ENCODE measurements around the gene PPP6R1. TPM values are rescaled to one million over a fixed set of nuclear protein-coding genes. Genes with fewer than 3 reads are reported as not detected.
A peak's percentile ranks its signal among the peaks of the same experiment; 100 is the strongest.

Gene PPP6R1
- total RNA-seq, 1 experiment from 2014 or later = 113 TPM

DNA sequence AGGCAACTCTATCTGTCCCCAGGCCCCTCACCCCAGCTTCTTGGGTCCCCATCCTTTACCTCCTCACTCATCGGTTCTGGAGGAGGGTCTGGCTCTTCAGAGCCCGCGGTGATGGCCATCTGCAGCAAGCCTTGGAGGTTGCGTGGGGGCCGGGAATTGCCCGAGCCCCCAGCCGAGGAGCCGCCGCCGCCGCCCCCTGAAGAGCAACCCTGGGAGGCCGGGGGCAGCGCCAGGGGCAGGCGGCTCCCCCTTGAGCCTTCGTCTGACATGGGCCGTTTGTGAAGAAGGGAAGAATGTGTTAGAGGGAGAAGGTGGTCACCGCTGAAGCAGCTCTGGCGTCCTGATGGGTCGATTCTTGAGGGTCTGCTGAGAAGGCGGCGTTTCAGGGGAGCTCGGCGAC, 20.5 kb upstream of the PPP6R1 start:
- BruUV-seq (replicated peaks) = no TSS peak
- peak overlapping the region; percentile 100 for H3K27ac Mint-ChIP-seq (ENCODE audit: unreplicated experiment)
- ChIA-PET CTCF (interaction anchor here (1.1 to 1.6 kb wide), 2 partner anchors 22 to 105 kb away, joined by 3 to 7 read pairs; partner anchors contain the start of gene TMEM238), POLR2A (interaction anchor here (1.1 to 1.9 kb wide), 5 partner anchors 9 to 128 kb away, joined by 3 to 29 read pairs (median 10); partner anchors contain the start of genes KMT5C, PPP6R1, TMEM238 and UBE2S)
- Histone ChIP-seq H3K27me3 (replicated peaks; ENCODE audit: control insufficient read depth, insufficient read depth, low read length) (no peaks in the 10 kb centered on the region), H3K36me3 (ENCODE audit: control insufficient read depth, insufficient read depth, low read length) (no peaks in the 10 kb centered on the region), H3K4me1 (peaks cover 14% of the 10 kb centered on the region), H3K4me3 (ENCODE audit: low read depth, low read length) (peak overlapping the region; percentile 50), H3K9me3 (no peaks in the 10 kb centered on the region)
- no peaks in the 10 kb centered on the region for H3K9me3 Mint-ChIP-seq (ENCODE audit: unreplicated experiment)
- no peaks in the 10 kb centered on the region for H3K27me3 Mint-ChIP-seq (ENCODE audit: insufficient read depth, unreplicated experiment)
- H3K4me3 Mint-ChIP-seq (ENCODE audit: unreplicated experiment) = peak overlapping the region; percentile 100
- peaks cover 25% of the 10 kb centered on the region for H3K36me3 Mint-ChIP-seq (ENCODE audit: insufficient read depth, unreplicated experiment)
- no peak for DNase-seq
- H3K4me1 Mint-ChIP-seq (ENCODE audit: low read depth, unreplicated experiment) = peaks cover 19% of the 10 kb centered on the region
- TF ChIP-seq, protein P1, sequence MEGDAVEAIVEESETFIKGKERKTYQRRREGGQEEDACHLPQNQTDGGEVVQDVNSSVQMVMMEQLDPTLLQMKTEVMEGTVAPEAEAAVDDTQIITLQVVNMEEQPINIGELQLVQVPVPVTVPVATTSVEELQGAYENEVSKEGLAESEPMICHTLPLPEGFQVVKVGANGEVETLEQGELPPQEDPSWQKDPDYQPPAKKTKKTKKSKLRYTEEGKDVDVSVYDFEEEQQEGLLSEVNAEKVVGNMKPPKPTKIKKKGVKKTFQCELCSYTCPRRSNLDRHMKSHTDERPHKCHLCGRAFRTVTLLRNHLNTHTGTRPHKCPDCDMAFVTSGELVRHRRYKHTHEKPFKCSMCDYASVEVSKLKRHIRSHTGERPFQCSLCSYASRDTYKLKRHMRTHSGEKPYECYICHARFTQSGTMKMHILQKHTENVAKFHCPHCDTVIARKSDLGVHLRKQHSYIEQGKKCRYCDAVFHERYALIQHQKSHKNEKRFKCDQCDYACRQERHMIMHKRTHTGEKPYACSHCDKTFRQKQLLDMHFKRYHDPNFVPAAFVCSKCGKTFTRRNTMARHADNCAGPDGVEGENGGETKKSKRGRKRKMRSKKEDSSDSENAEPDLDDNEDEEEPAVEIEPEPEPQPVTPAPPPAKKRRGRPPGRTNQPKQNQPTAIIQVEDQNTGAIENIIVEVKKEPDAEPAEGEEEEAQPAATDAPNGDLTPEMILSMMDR (IDR thresholded peaks at IDR 0.05; ENCODE audit: insufficient read depth in 1 of 2, low read depth in 1 of 2, low read length in 1 of 2, severe bottlenecking in 1 of 2, unreplicated experiment in 1 of 2) = no peak
- intact Hi-C loops (cut with micrococcal nuclease; ENCODE audit: unreplicated experiment) = no loop called here

DNA sequence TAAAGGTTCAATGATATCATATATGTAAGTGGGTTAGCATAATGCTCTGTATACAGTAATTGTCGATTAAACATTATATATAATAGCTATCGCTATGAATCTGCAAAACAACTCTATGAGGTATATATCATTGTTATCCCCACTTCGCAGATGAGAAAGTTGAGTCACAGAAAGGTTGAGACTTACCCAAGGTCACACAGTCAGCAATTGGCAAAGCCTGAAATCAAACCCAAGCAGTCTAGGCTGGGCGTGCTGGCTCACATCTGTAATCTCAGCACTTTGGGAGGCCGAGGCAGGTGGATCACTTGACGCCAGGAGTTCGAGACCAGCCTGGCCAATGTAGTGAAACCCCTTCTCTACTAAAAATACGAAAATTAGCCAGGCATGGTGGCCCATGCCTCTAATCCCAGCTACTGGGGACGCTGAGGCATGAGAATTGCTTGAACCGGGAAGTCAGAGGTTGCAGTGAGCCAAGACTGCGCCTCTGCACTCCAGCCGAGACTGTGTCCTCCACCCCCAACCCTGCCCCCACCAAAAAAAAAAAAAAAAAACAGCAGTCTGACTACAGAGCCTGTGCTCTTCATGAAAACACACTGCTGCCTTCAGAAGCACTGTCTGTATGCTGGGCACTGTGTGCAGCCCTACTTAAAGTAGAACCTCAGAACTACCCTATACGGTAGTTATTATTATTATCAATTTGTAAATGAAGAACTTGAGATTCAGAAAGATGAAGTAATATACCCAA, 19.7 kb upstream of the PPP6R1 start:
- Histone ChIP-seq H3K4me1 (peaks cover 14% of the 10 kb centered on the region), H3K4me3 (ENCODE audit: low read depth, low read length) (peak overlapping the region; percentile 50), H3K36me3 (ENCODE audit: control insufficient read depth, insufficient read depth, low read length) (no peaks in the 10 kb centered on the region), H3K9me3 (no peaks in the 10 kb centered on the region), H3K27me3 (replicated peaks; ENCODE audit: control insufficient read depth, insufficient read depth, low read length) (no peaks in the 10 kb centered on the region)
- ChIA-PET POLR2A (interaction anchor here (1.1 kb wide), 1 partner anchor 105 kb away, joined by 3 read pairs; the partner anchor contains the start of gene TMEM238), CTCF (no interaction called here)
- Mint-ChIP-seq H3K27ac (ENCODE audit: unreplicated experiment) (peak overlapping the region; percentile 100), H3K4me1 (ENCODE audit: low read depth, unreplicated experiment) (peaks cover 19% of the 10 kb centered on the region), H3K27me3 (ENCODE audit: insufficient read depth, unreplicated experiment) (no peaks in the 10 kb centered on the region), H3K4me3 (ENCODE audit: unreplicated experiment) (peak overlapping the region; percentile 100), H3K36me3 (ENCODE audit: insufficient read depth, unreplicated experiment) (peaks cover 25% of the 10 kb centered on the region), H3K9me3 (ENCODE audit: unreplicated experiment) (no peaks in the 10 kb centered on the region)
- TSS peak; percentile 44 for BruUV-seq (replicated peaks)
- intact Hi-C loops (cut with micrococcal nuclease; ENCODE audit: unreplicated experiment) = no loop called here
- DNase-seq = no peak
- TF ChIP-seq, protein P1 (IDR thresholded peaks at IDR 0.05; ENCODE audit: insufficient read depth in 1 of 2, low read depth in 1 of 2, low read length in 1 of 2, severe bottlenecking in 1 of 2, unreplicated experiment in 1 of 2) = no peak

DNA sequence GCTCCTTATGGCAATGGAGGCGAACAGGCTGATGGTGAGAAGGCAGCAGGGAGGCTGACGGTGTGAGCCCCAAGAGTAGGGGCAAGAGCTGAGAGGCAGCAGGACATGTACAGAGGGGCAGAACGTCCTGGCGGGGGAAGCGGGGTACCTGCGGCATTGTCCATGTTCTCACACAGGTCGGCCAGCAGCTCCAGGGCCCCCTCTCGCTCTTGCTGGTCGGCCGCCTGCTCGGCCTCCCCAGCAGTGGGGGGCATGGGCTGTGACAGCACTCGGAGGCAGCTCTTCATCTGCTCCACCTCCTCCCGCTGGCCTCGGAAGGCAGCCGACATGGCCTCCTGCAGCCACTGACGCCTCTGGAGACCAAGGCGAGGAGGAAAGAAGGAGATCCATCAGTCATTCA, 18.7 kb upstream of the PPP6R1 start:
- intact Hi-C loops (cut with micrococcal nuclease; ENCODE audit: unreplicated experiment) = no loop called here
- Histone ChIP-seq H3K4me1 (peaks cover 14% of the 10 kb centered on the region), H3K4me3 (ENCODE audit: low read depth, low read length) (no peak overlapping the region), H3K27me3 (replicated peaks; ENCODE audit: control insufficient read depth, insufficient read depth, low read length) (no peaks in the 10 kb centered on the region), H3K36me3 (ENCODE audit: control insufficient read depth, insufficient read depth, low read length) (no peaks in the 10 kb centered on the region; the same call in 1 of the 2 replicates), H3K9me3 (no peaks in the 10 kb centered on the region)
- Mint-ChIP-seq H3K27ac (ENCODE audit: unreplicated experiment) (no peak overlapping the region), H3K27me3 (ENCODE audit: insufficient read depth, unreplicated experiment) (no peaks in the 10 kb centered on the region), H3K36me3 (ENCODE audit: insufficient read depth, unreplicated experiment) (peaks cover 25% of the 10 kb centered on the region), H3K4me3 (ENCODE audit: unreplicated experiment) (peak overlapping the region; percentile 19), H3K4me1 (ENCODE audit: low read depth, unreplicated experiment) (peaks cover 19% of the 10 kb centered on the region), H3K9me3 (ENCODE audit: unreplicated experiment) (no peaks in the 10 kb centered on the region)
- DNase-seq = no peak
- TF ChIP-seq, protein P1 (IDR thresholded peaks at IDR 0.05; ENCODE audit: insufficient read depth in 1 of 2, low read depth in 1 of 2, low read length in 1 of 2, severe bottlenecking in 1 of 2, unreplicated experiment in 1 of 2) = no peak
- BruUV-seq (replicated peaks) = no TSS peak
- POLR2A ChIA-PET = no interaction called here
- CTCF ChIA-PET = no interaction called here

Measured in Caco-2 (cell line).